ENCODE measurements around the gene ZNFX1.
"Not testable (repeated sequence)": the region's sequence is repeated elsewhere in the genome, so short reads cannot be mapped to it uniquely, and the experiment has no call there.

Gene ZNFX1

DNA sequence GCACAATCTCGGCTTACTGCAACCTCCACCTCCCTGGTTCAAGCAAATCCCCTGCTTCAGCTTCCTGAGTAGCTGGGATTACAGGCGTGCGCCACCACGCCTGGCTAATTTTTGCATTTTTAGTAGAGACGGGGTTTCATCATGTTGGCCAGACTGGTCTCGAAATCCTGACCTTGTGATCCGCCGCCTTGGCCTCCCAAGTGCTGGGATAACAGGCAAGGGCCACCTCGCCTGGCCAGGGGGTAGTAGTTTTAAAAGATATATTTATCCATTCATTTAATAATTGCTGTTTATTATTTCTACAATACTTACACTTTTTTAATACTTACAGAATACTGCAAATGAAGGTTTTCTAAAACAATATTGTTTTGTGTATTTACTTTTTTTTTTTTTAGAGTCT is 74.1 kb downstream of the ZNFX1 start:
- DNase-seq, result no peak

DNA sequence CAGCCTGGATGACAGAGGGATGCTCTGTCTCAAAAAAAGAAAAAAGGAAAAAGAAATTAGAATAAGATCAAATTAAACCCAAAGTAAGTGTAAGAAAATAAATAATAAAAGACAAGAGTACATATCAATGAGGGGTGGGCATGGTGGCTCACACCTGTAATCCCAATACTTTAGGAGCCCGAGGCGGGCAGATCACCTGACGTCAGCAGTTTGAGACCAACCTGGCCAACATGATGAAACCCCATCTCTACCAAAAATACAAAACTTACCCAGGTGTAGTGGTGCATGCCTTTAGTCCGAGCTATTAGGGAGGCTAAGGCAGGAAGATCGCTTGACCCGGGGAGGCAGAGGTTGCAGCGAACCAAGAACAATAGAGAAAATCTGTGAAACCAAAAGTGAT is 74.8 kb downstream of the ZNFX1 start:
- DNase-seq, result no peak

- DNase-seq, result no peak
These were observed 78.0 kb downstream of the ZNFX1 start for GRCh38 chr20:49199729-49200293.

- not testable (repeated sequence) for DNase-seq
These were observed 84.8 kb downstream of the ZNFX1 start for GRCh38 chr20:49192944-49193518.

Measured in CD4-positive, alpha-beta T cell treated with Interleukin-6 for 4 hours (primary cell).